ENCODE data around the gene MTHFD2L. TPM values are rescaled to one million over a fixed set of nuclear protein-coding genes. Genes with fewer than 3 reads are reported as not detected.
"Not testable (repeated sequence)": the region's sequence is repeated elsewhere in the genome, so short reads cannot be mapped to it uniquely, and the experiment has no call there.

The MTHFD2L gene
- total RNA-seq, 1 donor from 2014 or later = 9.5 TPM

DNA sequence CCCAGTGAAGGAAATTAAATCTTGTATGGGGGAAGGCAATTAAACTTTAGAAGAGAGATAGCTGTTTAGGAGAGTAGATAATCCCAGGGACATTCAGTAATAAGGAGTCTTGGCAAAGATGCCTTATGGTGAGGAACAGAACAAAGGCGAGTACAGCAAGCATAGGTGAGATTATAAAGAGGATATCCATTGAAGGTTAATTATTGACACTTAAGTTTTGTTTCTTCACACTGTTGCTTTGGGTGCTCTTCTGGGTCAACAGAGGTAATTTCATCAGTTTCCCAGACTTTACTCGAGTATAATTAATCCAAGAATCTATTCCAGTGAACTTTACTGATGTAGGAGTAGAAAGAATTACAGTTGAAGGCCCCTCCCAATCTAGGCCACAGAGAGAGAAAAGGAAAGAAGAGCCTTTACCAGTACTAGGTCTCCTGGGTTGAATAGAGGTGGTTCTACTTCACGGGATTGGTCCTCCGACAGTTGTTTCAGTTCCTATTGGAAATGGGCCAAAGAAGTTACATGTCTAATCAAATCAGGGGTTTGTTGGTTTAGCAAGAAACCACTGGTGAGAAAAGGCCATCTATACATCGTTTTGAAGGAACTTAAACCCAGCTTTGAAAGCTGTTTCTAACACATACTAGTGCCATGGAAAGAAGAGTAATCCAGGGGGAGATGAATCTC, 177.6 kb downstream of the MTHFD2L start:
- H3K36me3 ChIP-seq (ENCODE audit: control insufficient read depth, insufficient read depth, low read length) = no peaks in the 10 kb centered on the region
- H3K27me3 ChIP-seq (ENCODE audit: control insufficient read depth, insufficient read depth, low read length) = no peaks in the 10 kb centered on the region
- no peak overlapping the region for H3K4me3 ChIP-seq (ENCODE audit: low read depth, low read length)
- no peak for DNase-seq (ENCODE audit: low read depth)
- TF ChIP-seq, protein P1, sequence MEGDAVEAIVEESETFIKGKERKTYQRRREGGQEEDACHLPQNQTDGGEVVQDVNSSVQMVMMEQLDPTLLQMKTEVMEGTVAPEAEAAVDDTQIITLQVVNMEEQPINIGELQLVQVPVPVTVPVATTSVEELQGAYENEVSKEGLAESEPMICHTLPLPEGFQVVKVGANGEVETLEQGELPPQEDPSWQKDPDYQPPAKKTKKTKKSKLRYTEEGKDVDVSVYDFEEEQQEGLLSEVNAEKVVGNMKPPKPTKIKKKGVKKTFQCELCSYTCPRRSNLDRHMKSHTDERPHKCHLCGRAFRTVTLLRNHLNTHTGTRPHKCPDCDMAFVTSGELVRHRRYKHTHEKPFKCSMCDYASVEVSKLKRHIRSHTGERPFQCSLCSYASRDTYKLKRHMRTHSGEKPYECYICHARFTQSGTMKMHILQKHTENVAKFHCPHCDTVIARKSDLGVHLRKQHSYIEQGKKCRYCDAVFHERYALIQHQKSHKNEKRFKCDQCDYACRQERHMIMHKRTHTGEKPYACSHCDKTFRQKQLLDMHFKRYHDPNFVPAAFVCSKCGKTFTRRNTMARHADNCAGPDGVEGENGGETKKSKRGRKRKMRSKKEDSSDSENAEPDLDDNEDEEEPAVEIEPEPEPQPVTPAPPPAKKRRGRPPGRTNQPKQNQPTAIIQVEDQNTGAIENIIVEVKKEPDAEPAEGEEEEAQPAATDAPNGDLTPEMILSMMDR (IDR thresholded peaks at IDR 0.05; ENCODE audit: insufficient read depth, low read length, poor library complexity, severe bottlenecking) = no peak

DNA sequence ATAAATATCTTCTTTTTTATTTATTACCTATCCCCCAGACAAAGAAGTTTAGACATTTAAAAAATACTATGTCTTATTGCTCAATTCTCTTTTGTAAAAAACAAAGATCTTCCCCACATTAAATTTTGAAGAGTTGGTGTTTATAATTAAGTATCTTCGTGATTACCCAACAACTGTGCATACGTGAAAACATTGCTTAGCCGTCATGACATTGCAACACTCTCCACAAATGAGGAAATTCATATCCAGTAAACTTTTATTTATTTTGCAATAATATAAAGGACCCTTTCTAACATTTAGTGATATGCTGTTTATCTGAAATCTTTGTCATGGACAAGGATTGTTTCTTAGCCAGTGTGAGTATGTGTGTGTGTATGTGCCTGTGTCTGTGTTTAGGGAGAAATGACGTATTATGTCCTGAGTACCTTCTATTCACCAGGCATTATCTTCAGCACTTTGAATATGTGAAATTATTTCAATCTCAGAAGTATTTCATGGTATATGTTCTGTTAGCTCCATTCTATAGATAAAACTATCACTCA, 180.9 kb downstream of the MTHFD2L start:
- no peaks in the 10 kb centered on the region for H3K36me3 ChIP-seq (ENCODE audit: control insufficient read depth, insufficient read depth, low read length)
- no peak for DNase-seq (ENCODE audit: low read depth)
- H3K4me3 ChIP-seq (ENCODE audit: low read depth, low read length) = no peak overlapping the region
- TF ChIP-seq, protein P1 (IDR thresholded peaks at IDR 0.05; ENCODE audit: insufficient read depth, low read length, poor library complexity, severe bottlenecking) = no peak
- H3K27me3 ChIP-seq (ENCODE audit: control insufficient read depth, insufficient read depth, low read length) = no peaks in the 10 kb centered on the region

GRCh38 chr4:74339501-74339900, 181.6 kb downstream of the MTHFD2L start:
- H3K36me3 ChIP-seq (ENCODE audit: control insufficient read depth, insufficient read depth, low read length) = no peaks in the 10 kb centered on the region
- no peaks in the 10 kb centered on the region for H3K27me3 ChIP-seq (ENCODE audit: control insufficient read depth, insufficient read depth, low read length)
- TF ChIP-seq, protein P1 (IDR thresholded peaks at IDR 0.05; ENCODE audit: insufficient read depth, low read length, poor library complexity, severe bottlenecking) = no peak
- no peak overlapping the region for H3K4me3 ChIP-seq (ENCODE audit: low read depth, low read length)
- no peak for DNase-seq (ENCODE audit: low read depth)

- H3K4me3 ChIP-seq (ENCODE audit: low read depth, low read length); H3K36me3 ChIP-seq (ENCODE audit: control insufficient read depth, insufficient read depth, low read length); DNase-seq (ENCODE audit: low read depth); H3K27me3 ChIP-seq (ENCODE audit: control insufficient read depth, insufficient read depth, low read length): not testable (repeated sequence)
Measured at GRCh38 chr4:74340421-74340820, 182.5 kb downstream of the MTHFD2L start.

DNA sequence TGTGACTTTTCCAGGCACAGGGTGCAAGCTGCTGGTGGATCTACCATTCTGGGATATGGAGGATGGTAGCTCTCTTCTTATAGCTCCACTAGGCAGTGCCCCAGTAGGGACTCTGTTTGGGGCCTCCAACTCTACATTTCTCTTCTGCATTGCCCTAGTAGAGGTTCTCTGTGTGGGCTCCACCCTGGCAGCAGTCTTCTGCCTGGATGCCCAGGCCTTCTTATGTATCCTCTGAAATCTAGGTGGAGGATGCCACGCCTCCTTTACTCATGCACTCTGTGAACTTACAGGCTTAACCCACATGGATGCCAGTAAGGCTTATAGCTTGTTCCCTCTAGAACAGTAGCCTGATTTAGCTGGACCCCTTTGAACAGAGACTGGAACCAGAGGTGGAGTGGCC, 186.1 kb downstream of the MTHFD2L start:
- no peak for DNase-seq (ENCODE audit: low read depth)
- H3K4me3 ChIP-seq (ENCODE audit: low read depth, low read length) = no peak overlapping the region
- TF ChIP-seq, protein P1 (IDR thresholded peaks at IDR 0.05; ENCODE audit: insufficient read depth, low read length, poor library complexity, severe bottlenecking) = no peak
- H3K36me3 ChIP-seq (ENCODE audit: control insufficient read depth, insufficient read depth, low read length) = no peaks in the 10 kb centered on the region
- H3K27me3 ChIP-seq (ENCODE audit: control insufficient read depth, insufficient read depth, low read length) = no peaks in the 10 kb centered on the region

Other genes starting within 250 kb of the MTHFD2L start
- gene PF4, start 176.1 kb upstream of the MTHFD2L start, total RNA-seq = not detected in 2 replicates
- not detected in 2 replicates for gene PPBP, start 169.9 kb upstream of the MTHFD2L start, total RNA-seq
- 21.4 and 22.0 TPM in 2 replicates for gene CXCL5, start 159.4 kb upstream of the MTHFD2L start, total RNA-seq
- 5.3 and 7.3 TPM in 2 replicates for gene CXCL3, start 119.4 kb upstream of the MTHFD2L start, total RNA-seq
- gene CXCL2, start 58.9 kb upstream of the MTHFD2L start, total RNA-seq = 12.5 and 30.2 TPM in 2 replicates
- 5.2 and 7.5 TPM in 2 replicates for gene EPGN, start 150.4 kb downstream of the MTHFD2L start, total RNA-seq
- 4.3 and 7.5 TPM in 2 replicates for gene EREG, start 207.0 kb downstream of the MTHFD2L start, total RNA-seq

Data from kidney epithelial cell (primary cell).